ENCODE results near the gene RSPH10B2.
"Not testable (repeated sequence)": the region's sequence is repeated elsewhere in the genome, so short reads cannot be mapped to it uniquely, and the experiment has no call there.

RSPH10B2 gene

GRCh38 chr7:6843654-6844053 lies 89.8 kb downstream of the RSPH10B2 start:
- not testable (repeated sequence) for DNase-seq

- not testable (repeated sequence) for DNase-seq
These were observed 92.1 kb downstream of the RSPH10B2 start for GRCh38 chr7:6845971-6846449.

- not testable (repeated sequence) for DNase-seq
These were observed 93.8 kb downstream of the RSPH10B2 start for GRCh38 chr7:6847751-6848150.

Measured in SW 1271 (cell line).